HS-27A (cell line): Measurements from ENCODE around the gene TMEM37.
"Not testable (repeated sequence)": the region's sequence is repeated elsewhere in the genome, so short reads cannot be mapped to it uniquely, and the experiment has no call there.

Source experiments
- DNase-seq: peaks from one replicate; pipeline ENCODE4 v3.0.0-alpha.2; 2012; ENCODE audit warnings: low read depth, missing footprints

Gene TMEM37, protein sequence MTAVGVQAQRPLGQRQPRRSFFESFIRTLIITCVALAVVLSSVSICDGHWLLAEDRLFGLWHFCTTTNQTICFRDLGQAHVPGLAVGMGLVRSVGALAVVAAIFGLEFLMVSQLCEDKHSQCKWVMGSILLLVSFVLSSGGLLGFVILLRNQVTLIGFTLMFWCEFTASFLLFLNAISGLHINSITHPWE

GRCh38 chr2:119431155-119431975 lies at the start of gene TMEM37:
TSS of gene TMEM37 (plus strand) at chr2:119431854. CDS start at chr2:119431904, 50 bp downstream.
- DNase-seq: peak; percentile 26

DNA sequence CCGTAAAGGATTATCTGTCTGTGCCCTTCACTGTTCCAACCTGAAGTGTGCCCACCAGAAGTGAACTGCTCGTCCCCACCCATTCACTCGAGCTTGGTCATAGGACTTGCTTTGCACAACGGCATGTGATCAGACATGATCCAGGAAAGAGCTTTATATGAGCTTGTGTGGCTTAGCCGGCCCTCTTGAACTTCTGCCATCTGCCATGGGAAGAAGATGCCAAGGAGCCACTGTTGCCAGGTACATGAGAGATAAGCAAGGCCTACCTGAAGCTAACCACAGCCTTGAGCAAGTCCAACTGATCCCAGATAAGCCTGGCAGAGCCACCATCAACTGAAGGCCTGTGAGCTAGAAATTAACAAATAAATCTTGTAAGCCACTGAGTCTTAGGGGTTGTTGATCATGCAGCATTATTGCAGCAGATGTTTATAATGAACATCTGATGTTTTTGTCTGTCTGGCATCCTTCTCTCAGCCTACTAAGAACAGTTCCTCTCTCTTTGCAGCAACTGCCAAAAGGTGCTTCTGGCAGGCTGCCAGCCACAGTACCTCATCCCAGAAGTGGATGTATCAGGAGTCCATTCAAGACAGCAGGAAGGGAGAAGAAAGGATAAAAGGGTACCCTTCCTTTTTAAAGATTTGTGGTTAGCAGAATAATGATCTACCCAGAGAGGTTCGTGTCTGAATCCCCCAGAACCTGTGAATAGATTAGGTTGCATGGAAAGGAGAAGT lies 48.1 kb upstream of the TMEM37 start:
- DNase-seq: no peak

DNA sequence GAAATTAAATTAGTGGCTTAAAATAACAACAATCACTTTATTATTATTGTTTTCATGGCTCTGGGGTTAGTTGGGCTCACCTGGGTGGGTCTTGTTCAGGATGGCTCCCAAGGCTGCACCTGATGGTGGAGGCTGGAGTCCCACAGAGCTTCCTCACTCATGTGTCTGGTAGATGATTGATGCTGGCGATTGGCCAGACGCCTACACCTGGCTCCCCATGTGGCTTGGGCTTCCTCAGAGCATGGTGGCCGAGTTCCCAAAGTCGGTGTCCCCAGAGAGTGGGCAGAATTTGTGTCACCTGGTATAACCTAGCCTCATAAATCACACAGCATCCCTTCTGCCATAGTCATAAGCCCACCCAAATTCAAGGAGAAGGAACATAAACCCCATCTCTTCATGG lies 46.7 kb upstream of the TMEM37 start:
- DNase-seq: no peak

DNA sequence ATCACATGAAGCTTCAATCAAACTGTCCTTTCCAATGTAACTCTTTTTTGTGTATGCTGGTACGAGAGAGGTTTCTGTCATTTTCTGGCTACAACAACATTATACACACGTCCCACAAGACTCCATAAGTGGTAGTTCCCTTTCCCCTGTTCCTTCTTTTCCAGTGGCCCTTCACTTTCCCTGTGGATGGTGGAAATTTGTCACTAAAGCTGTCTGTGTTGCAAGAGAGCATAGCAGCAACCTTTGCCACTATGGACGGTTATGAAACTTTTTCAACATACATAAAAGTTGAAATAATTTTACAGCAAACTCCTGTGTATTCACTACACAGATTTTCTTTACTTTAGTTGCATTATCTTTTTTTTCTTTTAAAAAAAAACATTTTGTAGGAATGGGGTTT lies 46.2 kb upstream of the TMEM37 start:
- DNase-seq: no peak

DNA sequence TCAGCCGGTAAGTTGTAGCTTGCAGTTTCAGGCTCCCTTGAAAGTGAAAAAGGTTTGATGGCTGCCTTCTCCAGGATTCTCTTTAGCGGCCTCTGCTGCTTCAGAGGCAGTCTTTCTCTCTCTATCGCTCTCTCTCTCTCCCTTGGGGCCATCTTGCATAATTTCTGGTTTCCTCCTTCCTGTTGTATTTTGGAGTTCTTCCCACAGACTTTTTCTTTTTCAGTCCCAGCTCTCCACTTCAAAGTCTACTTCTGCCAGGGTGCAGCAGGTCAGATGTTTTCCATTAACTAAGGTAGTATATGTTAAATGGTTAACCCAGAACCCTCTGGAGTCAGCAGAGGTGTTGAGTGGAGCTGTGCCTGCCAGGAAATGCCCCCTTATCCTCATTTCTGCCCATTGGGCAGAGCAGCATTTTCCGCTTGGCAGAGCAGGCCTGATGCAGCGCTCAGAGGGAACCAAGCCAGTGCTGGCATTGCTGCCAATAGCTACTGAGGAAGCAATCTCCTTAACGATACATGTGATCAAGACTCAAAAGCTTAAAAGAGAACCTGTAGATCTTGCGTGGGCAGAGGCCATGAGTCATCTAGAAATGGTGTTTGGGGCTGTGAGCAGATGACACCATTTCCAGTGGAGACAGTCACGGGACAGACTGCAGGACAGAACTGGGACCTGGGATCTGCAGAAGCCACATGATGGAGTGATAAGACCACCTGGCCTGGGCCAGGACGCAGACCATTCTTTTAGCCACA lies 44.1 kb upstream of the TMEM37 start:
- no peak for DNase-seq

DNA sequence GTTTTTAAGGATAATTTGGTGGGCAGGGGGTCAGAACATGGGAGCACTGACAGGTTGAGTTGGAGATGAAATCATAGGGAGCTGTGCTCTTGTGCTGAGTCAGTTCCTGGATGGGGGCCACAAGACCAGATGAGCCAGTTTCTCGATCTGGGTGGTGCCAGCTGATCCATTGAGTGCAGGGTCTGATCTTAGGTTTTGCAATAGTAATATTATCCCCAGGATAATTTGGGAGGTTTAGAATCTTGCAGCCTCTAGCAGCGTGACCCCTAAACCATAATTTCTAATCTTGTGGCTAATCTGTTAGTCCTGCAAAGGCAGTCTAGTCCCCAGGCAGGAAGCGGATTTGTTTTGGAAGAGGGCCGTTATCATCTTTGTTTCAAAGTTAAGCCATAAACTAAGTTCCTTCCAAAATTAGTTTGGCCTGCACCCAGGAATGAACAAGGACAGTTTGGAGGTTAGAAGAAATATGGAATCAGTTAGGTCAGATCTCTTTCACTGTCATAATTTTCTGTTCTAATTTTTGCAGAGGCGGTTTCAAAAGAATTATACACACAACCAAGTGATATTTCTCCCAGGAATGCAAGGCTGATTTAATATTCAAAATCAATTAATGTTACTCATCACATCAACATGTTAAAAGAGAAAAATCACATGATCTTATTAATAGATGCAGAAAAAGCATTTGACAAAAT lies 41.9 kb upstream of the TMEM37 start:
- DNase-seq: no peak

DNA sequence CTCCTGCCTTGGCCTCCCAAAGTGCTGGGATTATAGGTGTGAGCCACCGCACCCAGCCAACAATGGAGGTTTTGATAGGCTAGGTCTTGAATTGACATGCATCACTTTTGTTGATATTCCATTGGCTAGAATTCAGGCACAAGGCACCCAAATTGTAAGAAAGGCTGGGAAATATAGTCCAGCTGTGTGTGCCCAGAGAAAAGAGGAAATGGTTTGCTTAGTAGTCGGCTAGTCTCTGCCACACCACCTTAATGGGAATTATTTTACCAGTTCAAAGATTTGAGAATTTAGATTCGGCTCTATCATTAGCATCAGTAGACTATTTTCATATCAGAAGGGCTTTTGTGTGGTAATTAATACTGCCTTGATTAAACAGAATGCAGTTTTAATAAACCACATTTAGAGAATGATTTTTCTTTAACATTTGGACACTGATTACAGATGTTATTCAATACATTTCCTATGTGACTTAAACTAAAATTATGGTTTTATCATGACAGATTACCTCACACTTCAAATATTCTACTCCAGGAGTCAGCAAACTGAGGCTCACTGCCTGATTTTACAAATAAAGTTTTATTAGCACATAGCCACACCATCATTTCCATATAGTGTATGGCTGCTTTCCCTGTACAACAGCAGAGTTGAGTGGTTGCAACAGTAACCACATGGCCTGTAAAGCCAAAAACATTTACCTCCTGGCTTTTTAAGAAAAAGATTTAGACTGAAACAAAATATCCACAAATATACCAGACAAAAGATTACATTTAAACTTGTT lies 37.5 kb upstream of the TMEM37 start:
- no peak for DNase-seq

DNA sequence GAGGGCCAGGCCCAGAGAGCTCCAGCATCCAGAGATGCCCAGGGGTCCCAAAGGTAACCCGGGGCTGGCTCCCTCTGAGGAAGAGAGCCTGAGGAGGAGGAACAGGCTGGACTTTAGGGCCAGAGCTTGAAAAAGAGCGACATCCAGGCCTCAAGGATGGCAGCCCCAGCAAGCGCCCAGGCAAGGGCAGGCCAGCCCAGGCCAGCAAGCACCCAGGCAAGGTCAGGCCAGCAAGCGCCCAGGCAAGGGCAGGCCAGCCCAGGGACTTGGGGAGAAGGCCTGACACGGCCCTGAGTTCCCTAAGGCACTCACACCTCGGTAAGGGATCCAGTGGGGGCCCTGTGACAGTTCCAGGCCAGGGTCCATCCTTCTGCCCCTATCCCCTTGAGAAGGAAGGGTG lies 34.5 kb upstream of the TMEM37 start:
- no peak for DNase-seq

- DNase-seq: no peak
Measured at GRCh38 chr2:119402106-119402505, 29.5 kb upstream of the TMEM37 start.

- DNase-seq: no peak
Measured at GRCh38 chr2:119402645-119403560, 28.8 kb upstream of the TMEM37 start.

DNA sequence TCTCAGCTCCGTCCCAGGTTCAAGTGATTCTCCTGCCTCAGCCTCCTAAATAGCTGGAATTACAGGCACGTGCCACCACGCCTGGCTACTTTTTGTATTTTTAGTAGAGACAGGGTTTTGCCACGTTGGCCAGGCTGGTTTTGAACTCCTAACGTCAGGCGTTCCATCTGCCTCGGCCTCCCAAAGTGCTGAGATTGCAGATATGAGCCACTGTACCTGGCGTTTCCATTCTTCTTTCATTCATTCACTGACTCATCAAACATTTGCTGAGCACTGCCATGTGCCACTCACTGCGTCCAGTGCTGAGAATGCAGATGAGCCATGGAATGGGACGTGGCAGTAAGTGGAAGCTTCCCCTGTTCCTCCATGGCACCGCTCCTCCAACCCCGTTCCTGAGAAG lies 28.0 kb upstream of the TMEM37 start:
- DNase-seq: not testable (repeated sequence)

- DNase-seq: no peak
Measured at GRCh38 chr2:119405151-119405550, 26.5 kb upstream of the TMEM37 start.

DNA sequence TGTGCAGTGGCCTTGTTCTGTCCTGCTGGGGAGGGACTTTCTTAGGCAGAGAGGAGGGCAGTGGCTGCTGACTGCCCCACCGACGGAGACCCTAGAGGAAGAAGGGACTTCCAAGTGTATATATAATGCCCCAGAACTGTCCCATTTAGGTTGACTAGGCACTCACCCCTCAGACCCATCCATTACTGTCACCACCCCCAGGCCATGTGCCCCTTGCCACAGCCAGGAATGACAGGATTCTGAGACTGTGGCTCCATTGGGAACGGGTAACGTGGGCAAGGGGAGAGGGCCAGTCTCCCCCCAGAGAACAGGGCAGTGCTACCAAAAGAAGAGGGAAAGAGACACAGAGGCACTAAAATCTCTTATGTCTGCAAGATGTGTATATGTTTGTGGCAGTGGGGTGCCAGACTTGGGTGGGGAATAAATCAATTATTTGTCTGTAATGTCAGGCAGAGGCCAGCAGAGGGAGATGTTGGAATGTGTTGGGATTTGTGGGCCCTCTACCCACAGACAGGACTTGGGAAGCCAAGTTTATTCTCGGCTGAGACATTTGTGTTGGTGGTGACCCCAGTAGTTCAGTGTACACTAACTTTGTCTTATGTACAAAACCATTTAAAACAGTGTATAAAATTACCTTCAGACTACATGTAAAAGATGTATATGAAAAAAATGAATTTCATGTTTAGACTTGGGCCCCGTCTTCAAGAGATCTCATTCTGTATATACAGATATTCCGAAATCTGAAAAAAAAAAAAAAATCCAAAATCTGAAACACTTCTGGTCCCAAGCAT lies 24.0 kb upstream of the TMEM37 start:
- peak; percentile 35 for DNase-seq

DNA sequence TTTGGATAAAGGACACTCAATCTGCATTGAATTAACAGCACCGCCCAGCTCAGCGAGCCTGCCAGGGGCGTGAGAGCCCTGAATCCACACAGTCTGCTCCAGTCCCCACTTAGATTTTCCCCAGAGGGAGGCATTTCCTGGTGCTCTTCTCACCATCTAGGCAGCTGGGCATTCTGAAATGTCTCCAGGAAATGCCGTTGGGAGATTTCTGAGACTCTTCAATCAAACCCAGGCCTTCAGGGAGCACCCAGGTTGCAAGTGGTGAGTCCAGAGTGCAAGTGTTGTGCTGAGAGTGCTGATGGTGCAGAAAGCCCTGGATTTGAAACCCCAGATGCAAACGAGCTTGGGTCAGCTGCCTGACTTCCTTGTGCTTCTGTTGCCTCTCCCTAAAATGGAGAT lies 23.4 kb upstream of the TMEM37 start:
- no peak for DNase-seq

DNA sequence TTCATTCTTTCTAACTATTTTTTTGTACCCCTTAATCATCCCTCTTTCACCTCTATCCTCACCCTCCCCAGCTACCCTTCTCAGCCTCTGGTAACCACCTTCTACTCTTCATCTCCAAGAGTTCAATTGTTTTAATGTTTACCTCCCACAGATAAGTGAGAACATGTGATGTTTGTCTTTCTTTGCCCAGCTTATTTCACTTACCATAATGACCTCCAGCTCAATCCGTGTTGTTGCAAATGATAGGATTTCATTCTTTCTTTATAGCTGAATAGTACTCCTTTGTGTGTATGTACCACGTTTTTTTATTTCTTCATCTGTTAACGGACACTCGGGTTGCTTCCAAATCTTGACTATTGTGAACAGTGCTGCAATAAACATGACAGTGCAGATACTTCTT lies 22.1 kb upstream of the TMEM37 start:
- DNase-seq: no peak

GRCh38 chr2:119414894-119415293 lies 16.8 kb upstream of the TMEM37 start:
- DNase-seq: no peak

DNA sequence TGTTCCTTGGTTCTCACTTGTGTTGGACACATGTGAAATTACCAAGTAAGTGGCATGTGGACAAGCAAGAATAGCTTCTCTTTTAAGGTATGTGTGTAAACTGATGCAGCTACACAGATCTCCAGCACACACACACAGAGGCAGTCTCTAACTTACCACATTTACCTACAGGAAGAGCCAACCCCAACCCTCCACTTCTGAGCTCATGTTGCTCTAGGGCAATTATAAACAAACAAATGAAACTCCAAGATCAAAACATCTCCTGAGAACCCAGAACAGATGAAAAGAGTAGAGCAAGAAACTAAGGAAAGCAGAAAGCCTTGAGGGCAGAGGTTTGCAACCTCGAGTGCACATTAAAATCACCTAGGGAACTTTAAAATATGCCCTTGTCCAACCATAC lies 16.0 kb upstream of the TMEM37 start:
- DNase-seq: no peak

- no peak for DNase-seq
Measured at GRCh38 chr2:119416299-119416923, 15.2 kb upstream of the TMEM37 start.

- DNase-seq: no peak
Measured at GRCh38 chr2:119417908-119418307, 13.7 kb upstream of the TMEM37 start.
